Spleen (tissue), 11 donors: ENCODE measurements around the gene OPTN. TPM values are rescaled to one million over a fixed set of nuclear protein-coding genes. Genes with fewer than 3 reads are reported as not detected.

ENCODE experiments used
- DNase-seq: peaks from one replicate; pipeline ENCODE4 v3.0.0-alpha.2; 2020
- H3K27ac ChIP-seq, 8 donors: fragments of 200-600 bp; sonication (generic) in 7 of 8; 1 replicate in 4 of 8; 2 replicates in 4 of 8; pipeline versions ENCODE4 v1.5.0 to v1.8.0; 2016 to 2021; ENCODE audit warnings: inconsistent platforms in 4 of 8, mild to moderate bottlenecking in 4 of 8, moderate library complexity in 1 of 8
- H3K27me3 ChIP-seq, 7 donors: fragments of 200-600 bp; sonication (generic) in 6 of 7; replicated peaks in 1 of 7; 1 replicate in 4 of 7; 2 replicates in 3 of 7; pipeline versions ENCODE4 v1.5.0 to v1.8.0; 2016 to 2021; ENCODE audit warnings: inconsistent platforms in 3 of 7, mild to moderate bottlenecking in 1 of 7
- H3K36me3 ChIP-seq, 6 donors: fragments of 200-600 bp; sonication (generic) in 5 of 6; 1 replicate in 4 of 6; 2 replicates in 2 of 6; pipeline versions ENCODE4 v1.5.0 to v1.8.0; 2016 to 2021; ENCODE audit warnings: inconsistent platforms in 2 of 6
- H3K4me1 ChIP-seq, 6 donors: fragments of 200-600 bp; sonication (generic) in 5 of 6; 1 replicate in 3 of 6; 2 replicates in 3 of 6; pipeline versions ENCODE4 v1.5.0 to v1.8.0; 2016 to 2021; ENCODE audit warnings: inconsistent platforms in 3 of 6
- H3K4me3 ChIP-seq, 8 donors: fragments of 200-600 bp; sonication (generic) in 7 of 8; 1 replicate in 4 of 8; 2 replicates in 4 of 8; pipeline versions ENCODE4 v1.5.0 to v1.8.0; 2016 to 2021; ENCODE audit warnings: inconsistent platforms in 4 of 8, mild to moderate bottlenecking in 4 of 8, moderate library complexity in 2 of 8
- H3K9me3 ChIP-seq, 8 donors: fragments of 200-600 bp; sonication (generic) in 7 of 8; 1 replicate in 4 of 8; 2 replicates in 4 of 8; pipeline versions ENCODE4 v1.5.0 to v1.8.0; 2016 to 2021; ENCODE audit warnings: inconsistent platforms in 4 of 8
- CTCF ChIP-seq, 11 experiments: fragments of 200-600 bp in 7 of 11; fragments of 450-650 bp in 4 of 11; sonication (generic) in 4 of 11; IDR thresholded peaks in 8 of 11; conservative IDR thresholded peaks in 3 of 11; 1 replicate in 7 of 11; 2 replicates in 4 of 11; pipeline versions ENCODE4 v1.4.0 to v1.8.0; 2016 to 2021; ENCODE audit warnings: antibody characterized with exemption in 11 of 11, inconsistent platforms in 4 of 11, mild to moderate bottlenecking in 1 of 11
- POLR2A ChIP-seq, 3 donors: fragments of 450-650 bp; IDR thresholded peaks; one replicate each; pipeline ENCODE4 v1.5.1; 2017; ENCODE audit warnings: antibody characterized with exemption in 3 of 3, mild to moderate bottlenecking in 1 of 3
- POLR2AphosphoS5 ChIP-seq, 3 donors: sonication (generic); formaldehyde crosslinking; IDR thresholded peaks; one replicate each; pipeline ENCODE4 v1.5.1; 2017; ENCODE audit warnings: antibody characterized with exemption in 3 of 3
- WGBS, 5 donors: extraction: QIAGEN DNeasy Blood & Tissue Kit in 3 of 5; methylation state at CpG; one replicate each; pipeline versions ENCODE4 v1.1.5 to v1.1.7; 2013 to 2018; 5-methylcytosine and 5-hydroxymethylcytosine counted together
- intact Hi-C: fragments of 100-400 bp; cut with DNase I; formaldehyde crosslinking; loops from one replicate; pipeline ENCODE4 v1.15.0; 2023; ENCODE audit warnings: low total_unique reads
- polyA plus RNA-seq, 3 donors: library from polyadenylated mRNA; stranded (reverse); fragments of 200-250 nt; gene quantifications; one replicate each; pipeline ENCODE4 v1.2.1, GENCODE V29; 2013
- total RNA-seq, 7 donors: library from RNA; depleted of rRNA in 3 of 7; stranded (reverse); fragments of >200 nt in 3 of 7; fragmentation: NEBNext Ultra II Directional in 4 of 7; extraction: Animal tissue kit (Norgen Biotek cat#: 25700) in 4 of 7; gene quantifications; one replicate each; pipeline versions ENCODE4 v1.1.0 to v1.2.1, GENCODE V29; 2016 to 2021
- donor health status: healthy with polysubstance abuse.
- donor health status: DM: no; HTN: no; CAD: no; lungs with moderate emphysema.
- donor health status: DM: no; HTN: no; CAD: no.
- donor health status: Bipolar disorder and iron deficiency.
- donor health status: healthy.
- donor health status: DM: no; HTN: no; CAD: no.
- donor health status: DM: yes; HTN: yes; CAD: no.

Gene OPTN
- total and polyA plus RNA-seq, 10 donors: 17.2 to 73.7 (median 52.0) TPM

DNA sequence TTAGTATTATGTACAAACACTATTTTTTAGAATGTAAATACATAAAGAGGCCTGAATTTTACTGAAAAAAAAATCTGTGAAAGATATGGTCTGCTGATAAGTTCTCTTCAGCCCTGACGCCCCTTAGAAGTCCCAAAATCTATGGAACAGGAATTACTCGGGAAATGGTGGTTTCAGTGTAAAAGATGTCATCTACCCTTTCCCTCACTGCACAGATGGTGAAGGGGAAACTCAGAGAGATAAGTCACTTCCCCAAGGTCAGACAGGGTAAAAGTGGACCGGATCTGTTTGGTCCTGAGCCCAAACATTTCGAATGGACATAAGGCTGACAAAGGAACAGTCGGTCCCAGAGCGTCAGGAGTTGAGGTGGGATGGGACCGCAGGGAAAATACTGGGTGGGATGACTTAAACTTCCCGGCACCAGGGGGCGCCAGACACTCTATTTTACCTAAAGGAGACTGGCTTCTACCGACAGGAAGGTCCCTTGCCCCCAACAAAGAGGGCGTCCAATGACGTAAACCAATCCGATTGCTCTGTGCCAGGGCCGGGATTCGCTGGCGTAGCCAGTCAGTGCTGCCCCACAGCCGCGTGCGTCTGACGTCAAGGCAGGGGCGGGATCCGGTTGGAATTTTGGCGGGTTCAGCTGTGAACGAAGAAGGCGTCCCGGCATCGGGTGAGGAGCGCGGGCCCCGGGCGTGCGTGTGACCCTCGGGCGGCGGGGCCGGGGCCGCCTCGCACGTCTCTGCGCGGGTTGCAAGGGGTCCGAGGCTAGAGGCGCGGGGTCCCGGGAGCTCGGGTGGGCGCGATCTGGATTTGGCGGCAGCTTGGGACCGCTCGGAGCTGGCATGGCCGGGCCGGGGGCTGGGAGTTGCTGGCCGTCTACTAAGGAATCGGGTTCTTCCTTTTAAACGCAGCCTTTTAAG is 61.2 kb downstream of the OPTN start, which contains the start of gene MCM10:
Gene MCM10 (plus strand): TSS at position 625 of the 923 bp plus-strand sequence. CDS start 2,645 bp downstream, outside the sequence.
- intact Hi-C loops: loop anchor here (10.0 kb wide), 1 partner anchor 134 kb away; no protein-coding TSS in a partner anchor
- Histone ChIP-seq H3K9me3 (no peaks in the 10 kb centered on the region), H3K4me3 (peak within 1 kb of the TSS; percentile 46 to 83 (median 56)), H3K36me3 (no peaks in the 10 kb centered on the region), H3K27ac (peak within 1 kb of the TSS in 4 of 8 donors; percentile 0 to 48 (median 27)), H3K27me3 (no peaks in the 10 kb centered on the region), H3K4me1 (peaks cover 0 to 23% (median 18%) of the 10 kb centered on the region in 6 donors)
- DNase-seq: peak; percentile 98
- 0 to 1% (median 1%) methylated on average over 51 to 56 of the region's 56 CpGs for WGBS, 5 donors
- no peak for TF ChIP-seq POLR2A (IDR thresholded peaks at IDR 0.05)
- peak; percentile 73 to 83 (median 82) for TF ChIP-seq POLR2AphosphoS5 (IDR thresholded peaks at IDR 0.05)
- peak; percentile 65 to 95 (median 87) for TF ChIP-seq CTCF (IDR thresholded peaks at IDR 0.05 in 8 of 11, conservative IDR thresholded peaks at IDR 0.05 in 3 of 11)

GRCh38 chr10:13161857-13162271 is 61.9 kb downstream of the OPTN start:
- TF ChIP-seq CTCF (IDR thresholded peaks at IDR 0.05 in 8 of 11, conservative IDR thresholded peaks at IDR 0.05 in 3 of 11) (no peak), POLR2AphosphoS5 (IDR thresholded peaks at IDR 0.05) (no peak), POLR2A (IDR thresholded peaks at IDR 0.05) (no peak)
- H3K4me1 ChIP-seq: peaks cover 0 to 23% (median 18%) of the 10 kb centered on the region in 6 donors
- 3 to 6% (median 6%) methylated on average over 18 of the region's 18 CpGs for WGBS, 5 donors
- intact Hi-C loops: loop anchor here (10.0 kb wide), 1 partner anchor 133 kb away; no protein-coding TSS in a partner anchor
- no peaks in the 10 kb centered on the region for H3K27me3 ChIP-seq
- H3K9me3 ChIP-seq: no peaks in the 10 kb centered on the region
- H3K27ac ChIP-seq: peak overlapping the region in 1 of 8 donors; percentile 29
- peak overlapping the region in 7 of 8 donors; percentile 50 to 83 (median 60) for H3K4me3 ChIP-seq
- H3K36me3 ChIP-seq: no peaks in the 10 kb centered on the region
- no peak for DNase-seq

DNA sequence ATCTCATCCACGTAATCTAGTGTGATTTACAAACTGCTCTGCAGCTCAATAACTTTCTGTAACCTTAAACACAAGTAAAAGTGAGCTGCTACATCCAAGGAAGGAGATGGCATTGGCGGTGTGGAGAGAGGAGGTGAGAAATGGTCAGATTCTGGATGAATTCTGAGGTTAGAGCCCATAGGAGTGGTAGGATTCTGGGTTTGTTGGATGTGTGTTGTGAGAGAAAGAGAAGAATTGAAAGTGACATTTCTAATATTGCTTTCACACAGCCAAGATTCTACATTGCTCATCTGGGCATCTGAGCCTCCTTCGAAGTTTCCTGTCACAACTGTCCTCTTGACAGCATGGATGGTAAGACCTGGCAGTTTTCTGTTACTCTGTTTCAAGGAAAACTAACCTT is 63.9 kb downstream of the OPTN start:
- H3K4me3 ChIP-seq: no peak overlapping the region
- 86 to 99% (median 96%) methylated on average over 3 of the region's 3 CpGs for WGBS, 5 donors
- DNase-seq: no peak
- peaks cover 0 to 23% (median 18%) of the 10 kb centered on the region in 6 donors for H3K4me1 ChIP-seq
- H3K27ac ChIP-seq: no peak overlapping the region
- no peaks in the 10 kb centered on the region for H3K36me3 ChIP-seq
- no peak for TF ChIP-seq POLR2AphosphoS5 (IDR thresholded peaks at IDR 0.05)
- no peak for TF ChIP-seq POLR2A (IDR thresholded peaks at IDR 0.05)
- TF ChIP-seq CTCF (IDR thresholded peaks at IDR 0.05 in 8 of 11, conservative IDR thresholded peaks at IDR 0.05 in 3 of 11): no peak
- intact Hi-C loops: loop anchor here (10.0 kb wide), 1 partner anchor 131 kb away; no protein-coding TSS in a partner anchor
- H3K9me3 ChIP-seq: no peaks in the 10 kb centered on the region
- H3K27me3 ChIP-seq: no peaks in the 10 kb centered on the region

DNA sequence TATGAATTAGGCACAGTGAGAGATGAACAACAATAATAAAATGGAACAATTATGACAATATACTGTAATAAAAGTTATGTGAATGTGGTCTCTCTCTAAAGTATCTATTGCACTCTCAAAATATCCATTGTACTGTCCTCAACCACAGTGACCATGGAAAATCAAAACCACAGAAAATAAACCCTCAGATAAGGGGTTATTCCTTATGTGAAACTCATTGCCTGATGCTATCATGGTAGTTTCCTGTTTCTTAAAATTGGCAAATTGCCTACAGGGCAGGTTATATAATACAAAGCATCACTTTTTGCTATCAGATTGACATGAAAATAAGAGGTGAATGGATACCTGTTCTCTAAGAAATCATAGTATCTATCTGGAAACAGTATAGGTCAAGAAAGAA is 65.2 kb downstream of the OPTN start:
- no peak for DNase-seq
- intact Hi-C loops: loop anchor here (10.0 kb wide), 1 partner anchor 130 kb away; no protein-coding TSS in a partner anchor
- TF ChIP-seq POLR2AphosphoS5 (IDR thresholded peaks at IDR 0.05) (no peak), CTCF (IDR thresholded peaks at IDR 0.05 in 8 of 11, conservative IDR thresholded peaks at IDR 0.05 in 3 of 11) (no peak), POLR2A (IDR thresholded peaks at IDR 0.05) (no peak)
- Histone ChIP-seq H3K4me3 (no peak overlapping the region), H3K27me3 (no peaks in the 10 kb centered on the region), H3K9me3 (no peaks in the 10 kb centered on the region), H3K36me3 (no peaks in the 10 kb centered on the region), H3K27ac (no peak overlapping the region), H3K4me1 (peaks cover 0 to 23% (median 18%) of the 10 kb centered on the region in 6 donors)
